Measurements from ENCODE around the gene GORAB. TPM values are rescaled to one million over a fixed set of nuclear protein-coding genes. Genes with fewer than 3 reads are reported as not detected.

The GORAB gene
- total and polyA plus RNA-seq, 2 of the 4 experiments (the other 2 are of a cell fraction): 11.3 to 14.0 TPM

DNA sequence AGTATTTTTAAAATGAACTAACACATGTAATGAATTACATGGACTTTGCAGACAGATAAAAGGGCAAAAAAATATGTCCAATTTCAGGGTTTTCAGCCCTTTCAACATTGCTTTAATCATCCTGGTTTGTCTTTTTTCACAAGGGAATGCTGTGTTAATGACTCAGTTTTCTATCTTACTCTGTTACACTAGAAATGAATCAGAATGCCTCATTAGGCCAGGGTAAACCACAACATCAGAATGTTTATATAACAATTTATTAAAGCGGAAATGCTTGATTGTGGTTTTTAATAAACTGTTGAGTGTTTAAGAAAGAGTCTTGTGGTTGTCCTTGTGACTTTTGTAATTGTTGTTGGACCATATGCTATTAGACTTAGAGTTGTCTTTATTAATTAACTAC, 13.5 kb downstream of the GORAB start:
- Histone ChIP-seq H3K4me2 (ENCODE audit: low read depth, low read length) (no peak overlapping the region), H3K4me3 (ENCODE audit: insufficient read depth, low read depth, low read length) (no peak overlapping the region), H4K91ac (ENCODE audit: insufficient read depth, low read depth, low read length) (no peak overlapping the region), H3K79me1 (ENCODE audit: low read depth in 1 of 2, low read length in 2 of 2) (peaks cover 21 to 24% of the 10 kb centered on the region in 2 experiments), H3K23ac (ENCODE audit: low read depth, low read length) (no peak overlapping the region), H2BK120ac (ENCODE audit: low read depth, low read length) (no peak overlapping the region), H3K14ac (replicated peaks; ENCODE audit: low read depth, low read length) (no peak overlapping the region), H2BK15ac (ENCODE audit: low read depth, low read length) (no peak overlapping the region), H2AK9ac (replicated peaks; ENCODE audit: low read depth, low read length, poor library complexity) (no peak overlapping the region), H3K56ac (ENCODE audit: extremely low read depth, insufficient read depth, low read length) (no peak overlapping the region), H3K4me1 (ENCODE audit: control insufficient read depth, insufficient read depth, low read length) (peaks cover 4% of the 10 kb centered on the region), H3K9me3 (ENCODE audit: control insufficient read depth, insufficient read depth, low read length) (peaks cover 2% of the 10 kb centered on the region), H3K27ac (ENCODE audit: insufficient read depth, low read length) (no peak overlapping the region), H2BK5ac (ENCODE audit: low read depth, low read length, poor library complexity, severe bottlenecking) (peak overlapping the region; percentile 86), H3K9ac (ENCODE audit: low read depth, low read length) (no peak overlapping the region), H2BK20ac (ENCODE audit: low read depth, low read length) (no peak overlapping the region), H4K8ac (ENCODE audit: low read depth in 2 of 2, low read length in 2 of 2) (no peak overlapping the region), H3K18ac (ENCODE audit: low read depth, low read length) (no peak overlapping the region), H3K36me3 (ENCODE audit: control insufficient read depth, insufficient read depth, low read length) (peaks cover 46% of the 10 kb centered on the region), H2AK5ac (ENCODE audit: low read depth, low read length) (no peak overlapping the region), H3K4ac (ENCODE audit: low read depth, low read length) (no peak overlapping the region), H4K20me1 (ENCODE audit: insufficient read depth, low read length) (no peaks in the 10 kb centered on the region), H3K9me1 (ENCODE audit: insufficient read depth, low read length) (no peaks in the 10 kb centered on the region), H4K5ac (ENCODE audit: low read depth, low read length) (no peak overlapping the region), H3K27me3 (ENCODE audit: control insufficient read depth, insufficient read depth, low read length) (no peaks in the 10 kb centered on the region), H2AFZ (replicated peaks; ENCODE audit: low read length, poor library complexity) (no peak overlapping the region)
- intact Hi-C loops (cut with micrococcal nuclease): loop anchor here (5.0 kb wide), 1 partner anchor 117 kb away; the partner anchor contains the start of gene PRRX1
- in situ Hi-C loops (cut with MboI; ENCODE audit: low sequenced_read_pairs): no loop called here
- ATAC-seq (ENCODE audit: low read depth) (peak; percentile 86), DNase-seq (peak; percentile 88)
- ChIA-PET CTCF (interaction anchor here (0.8 kb wide), 1 partner anchor 18 kb away, joined by 3 read pairs; no protein-coding TSS in a partner anchor), POLR2A (ENCODE audit: unreplicated experiment) (no interaction called here)
- BruUV-seq (replicated peaks): no TSS peak
- TF ChIP-seq POLR2A (IDR thresholded peaks at IDR 0.05; ENCODE audit: low read depth, low read length) (no peak), RAD21 (IDR thresholded peaks at IDR 0.05; ENCODE audit: low read length) (peak; percentile 7; the same call in 1 of the 2 replicates), MAFK (IDR thresholded peaks at IDR 0.05; ENCODE audit: low read depth, low read length) (0 out of 2 replicates have a peak, but pooled peaks have one; percentile 1), CEBPB (IDR thresholded peaks at IDR 0.05; ENCODE audit: low read depth, low read length) (peak; percentile 34; the same call in 1 of the 2 replicates), BHLHE40 (IDR thresholded peaks at IDR 0.05; ENCODE audit: low read depth, low read length) (0 out of 2 replicates have a peak, but pooled peaks have one; percentile 38), FOS (IDR thresholded peaks at IDR 0.05; ENCODE audit: low read depth, low read length) (peak; percentile 76)
- dilution Hi-C loops (cut with HindIII; ENCODE audit: low sequenced_read_pairs, unreplicated experiment): no loop called here
- WGBS, 2 experiments (ENCODE audit: extremely low coverage in 2 of 2, insufficient read length in 1 of 2): no CpG with 5 or more reads among the region's 1 CpG
